LNCaP clone FGC (cell line): Measurements from ENCODE around the gene CCDC92.

Experiments
- DNase-seq: peaks from one replicate; pipeline ENCODE4 v3.0.0-alpha.2; 2011; ENCODE audit warnings: low read depth
- H3K4me3 ChIP-seq: 2 replicates; pipeline ENCODE4 v1.5.1; 2011; ENCODE audit warnings: mild to moderate bottlenecking, low read depth, low read length, control low read depth
- TF ChIP-seq, protein P1 (sequence below): IDR thresholded peaks from 2 replicates; pipeline ENCODE4 v1.5.1; 2012; ENCODE audit warnings: mild to moderate bottlenecking; ENCODE audit not compliant: control insufficient read depth, insufficient read depth; ENCODE audit errors: extremely low read depth

Gene CCDC92

GRCh38 chr12:123929946-123930583, 42.6 kb downstream of the CCDC92 start:
- DNase-seq = no peak
- no peak overlapping the region for H3K4me3 ChIP-seq
- TF ChIP-seq, protein P1, sequence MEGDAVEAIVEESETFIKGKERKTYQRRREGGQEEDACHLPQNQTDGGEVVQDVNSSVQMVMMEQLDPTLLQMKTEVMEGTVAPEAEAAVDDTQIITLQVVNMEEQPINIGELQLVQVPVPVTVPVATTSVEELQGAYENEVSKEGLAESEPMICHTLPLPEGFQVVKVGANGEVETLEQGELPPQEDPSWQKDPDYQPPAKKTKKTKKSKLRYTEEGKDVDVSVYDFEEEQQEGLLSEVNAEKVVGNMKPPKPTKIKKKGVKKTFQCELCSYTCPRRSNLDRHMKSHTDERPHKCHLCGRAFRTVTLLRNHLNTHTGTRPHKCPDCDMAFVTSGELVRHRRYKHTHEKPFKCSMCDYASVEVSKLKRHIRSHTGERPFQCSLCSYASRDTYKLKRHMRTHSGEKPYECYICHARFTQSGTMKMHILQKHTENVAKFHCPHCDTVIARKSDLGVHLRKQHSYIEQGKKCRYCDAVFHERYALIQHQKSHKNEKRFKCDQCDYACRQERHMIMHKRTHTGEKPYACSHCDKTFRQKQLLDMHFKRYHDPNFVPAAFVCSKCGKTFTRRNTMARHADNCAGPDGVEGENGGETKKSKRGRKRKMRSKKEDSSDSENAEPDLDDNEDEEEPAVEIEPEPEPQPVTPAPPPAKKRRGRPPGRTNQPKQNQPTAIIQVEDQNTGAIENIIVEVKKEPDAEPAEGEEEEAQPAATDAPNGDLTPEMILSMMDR = no peak

DNA sequence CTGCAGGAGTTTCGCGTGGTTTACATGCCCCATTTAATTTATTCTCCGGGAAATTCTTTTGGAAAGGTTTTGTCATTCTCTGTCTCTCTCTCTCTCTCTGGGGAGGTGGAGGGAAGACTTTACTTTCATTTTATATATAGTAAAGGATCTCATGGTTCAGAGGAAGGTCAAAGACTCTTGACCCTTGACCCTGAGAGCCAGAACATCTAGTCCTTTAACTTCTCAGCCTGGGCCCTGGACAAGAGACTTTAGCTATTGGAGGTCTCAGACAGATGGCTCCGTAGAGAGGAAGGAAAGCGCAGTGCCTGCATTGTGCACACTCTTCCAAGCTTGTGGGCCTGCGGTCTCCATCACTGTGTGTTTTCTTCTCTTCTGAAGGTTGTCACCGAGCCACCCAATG, 43.7 kb downstream of the CCDC92 start:
- no peak overlapping the region for H3K4me3 ChIP-seq
- DNase-seq = no peak
- TF ChIP-seq, protein P1 = no peak

DNA sequence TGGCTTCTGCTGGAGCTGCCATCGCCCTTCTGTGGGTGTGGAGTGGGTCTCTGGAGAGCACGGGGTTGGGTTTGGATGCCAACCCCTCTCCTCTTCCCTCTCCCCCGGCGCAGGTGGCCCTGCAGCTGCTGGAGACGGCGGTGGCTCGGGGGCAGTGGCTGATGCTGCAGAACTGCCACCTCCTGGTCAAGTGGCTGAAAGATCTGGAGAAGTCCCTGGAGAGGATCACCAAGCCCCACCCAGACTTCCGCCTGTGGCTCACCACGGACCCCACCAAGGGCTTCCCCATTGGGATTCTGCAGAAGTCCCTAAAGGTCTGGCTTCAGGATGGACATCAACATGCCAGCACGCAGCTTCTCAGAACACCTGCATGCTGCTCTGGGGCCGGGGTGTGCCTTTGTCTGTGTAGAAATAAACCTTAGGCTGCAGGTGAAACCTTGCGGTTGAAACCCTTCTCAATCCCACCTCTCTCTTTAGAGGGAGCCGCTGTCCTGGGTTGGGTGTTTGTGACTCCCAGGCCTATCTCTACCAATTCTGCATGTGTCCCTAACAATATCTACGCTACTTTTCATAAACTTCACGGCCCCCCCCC, 44.3 kb downstream of the CCDC92 start:
- H3K4me3 ChIP-seq = no peak overlapping the region
- no peak for DNase-seq
- TF ChIP-seq, protein P1 = no peak

GRCh38 chr12:123924539-123924938, 48.1 kb downstream of the CCDC92 start:
- H3K4me3 ChIP-seq = no peak overlapping the region
- TF ChIP-seq, protein P1 = no peak
- DNase-seq = no peak

DNA sequence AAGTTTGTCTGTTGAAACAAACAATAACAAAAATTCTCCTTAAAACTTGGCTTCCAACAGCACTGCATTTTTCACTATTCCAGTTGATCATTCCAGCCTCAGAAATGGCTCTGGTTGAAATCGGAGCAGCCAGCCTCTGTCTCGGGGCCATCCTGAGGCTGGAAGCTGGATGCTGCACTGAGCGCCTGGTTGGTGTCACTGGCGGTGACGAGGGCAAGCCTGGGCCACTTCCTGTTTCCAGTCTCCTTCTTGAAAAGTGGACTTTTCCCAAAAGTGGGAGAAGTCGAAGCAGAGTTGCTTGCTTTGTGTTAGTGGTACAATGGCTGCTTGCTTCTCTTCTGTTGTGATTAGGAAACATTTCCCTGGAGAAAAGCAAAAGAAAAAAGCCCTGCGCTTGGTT, 48.7 kb downstream of the CCDC92 start:
- TF ChIP-seq, protein P1 = no peak
- DNase-seq = no peak
- H3K4me3 ChIP-seq = no peak overlapping the region

DNA sequence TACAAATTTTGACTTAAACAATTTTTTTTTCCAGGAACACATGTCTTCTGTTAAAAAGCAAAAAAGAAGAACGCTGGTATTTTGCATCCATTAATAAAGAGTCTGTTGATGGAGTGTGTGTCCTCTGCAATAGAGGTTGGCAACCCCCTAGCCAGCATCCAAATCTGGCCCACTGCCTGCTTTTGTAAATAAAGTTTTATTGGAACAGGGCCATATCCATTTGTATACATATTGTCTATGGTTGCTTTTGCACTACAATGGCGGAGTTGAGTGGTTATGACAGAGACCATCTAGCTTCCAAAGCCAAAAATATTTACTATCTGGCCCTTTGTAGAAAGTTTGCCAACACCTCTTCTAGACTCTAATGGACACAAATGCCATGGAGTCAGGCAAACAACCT, 49.6 kb downstream of the CCDC92 start:
- TF ChIP-seq, protein P1 = no peak
- DNase-seq = no peak
- no peak overlapping the region for H3K4me3 ChIP-seq

GRCh38 chr12:123919980-123920360, 52.7 kb downstream of the CCDC92 start:
- DNase-seq = no peak
- H3K4me3 ChIP-seq = no peak overlapping the region
- TF ChIP-seq, protein P1 = no peak
